Fibroblast of lung (primary cell): ENCODE measurements around the gene OR4C3. TPM values are rescaled to one million over a fixed set of nuclear protein-coding genes. Genes with fewer than 3 reads are reported as not detected.
"Not testable (repeated sequence)": the region's sequence is repeated elsewhere in the genome, so short reads cannot be mapped to it uniquely, and the experiment has no call there.

Experiments used
- DNase-seq, 2 donors: peaks; one replicate each; pipeline versions ENCODE4 v3.0.0 to v3.0.0-alpha.2; 2010; ENCODE audit warnings: low read depth in 2 of 2
- H2AFZ ChIP-seq: 2 replicates; pipeline ENCODE4 v1.5.1; 2012; ENCODE audit warnings: low read length, control low read depth, inconsistent platforms
- H3K27ac ChIP-seq: 2 replicates; pipeline ENCODE4 v1.5.1; 2011; ENCODE audit warnings: low read length, control low read depth; ENCODE audit not compliant: insufficient read depth
- H3K27me3 ChIP-seq: 2 replicates; pipeline ENCODE4 v1.5.1; 2011; ENCODE audit warnings: mild to moderate bottlenecking, low read length; ENCODE audit not compliant: control insufficient read depth, insufficient read depth
- H3K36me3 ChIP-seq: 2 replicates; pipeline ENCODE4 v1.5.1; 2011; ENCODE audit warnings: low read length; ENCODE audit not compliant: control insufficient read depth, insufficient read depth
- H3K4me1 ChIP-seq: 2 replicates; pipeline ENCODE4 v1.5.1; 2011; ENCODE audit warnings: low read length; ENCODE audit not compliant: control insufficient read depth, insufficient read depth; ENCODE audit errors: extremely low read depth
- H3K4me2 ChIP-seq: 2 replicates; pipeline ENCODE4 v1.5.1; 2011; ENCODE audit warnings: low read length, control low read depth; ENCODE audit not compliant: insufficient read depth; ENCODE audit errors: extremely low read depth
- H3K4me3 ChIP-seq, 4 experiments: fragments of 200-600 bp in 1 of 4; sonication (generic) in 1 of 4; replicated peaks in 1 of 4; 2 replicates each; pipeline ENCODE4 v1.5.1; 2011 to 2016; ENCODE audit warnings: low read length in 4 of 4, low read depth in 3 of 4, mild to moderate bottlenecking in 3 of 4, control low read depth in 2 of 4, inconsistent platforms in 1 of 4, mixed read lengths in 1 of 4; ENCODE audit not compliant: insufficient read depth in 1 of 4; ENCODE audit errors: control extremely low read depth in 1 of 4
- H3K79me2 ChIP-seq: 2 replicates; pipeline ENCODE4 v1.5.1; 2012; ENCODE audit warnings: mild to moderate bottlenecking, low read length, inconsistent platforms; ENCODE audit not compliant: control insufficient read depth, insufficient read depth
- H3K9ac ChIP-seq: 2 replicates; pipeline ENCODE4 v1.5.1; 2011; ENCODE audit warnings: mild to moderate bottlenecking, low read length, control low read depth; ENCODE audit not compliant: insufficient read depth
- H3K9me3 ChIP-seq: 2 replicates; pipeline ENCODE4 v1.5.1; 2012; ENCODE audit warnings: low read depth, low read length; ENCODE audit not compliant: control insufficient read depth, insufficient read depth
- H4K20me1 ChIP-seq: 2 replicates; pipeline ENCODE4 v1.5.1; 2011; ENCODE audit warnings: low read length; ENCODE audit not compliant: control insufficient read depth, insufficient read depth; ENCODE audit errors: extremely low read depth
- EZH2 ChIP-seq: IDR thresholded peaks from 2 replicates; pipeline ENCODE4 v1.5.1; 2012; ENCODE audit warnings: low read length, control low read depth, mild to moderate bottlenecking; ENCODE audit errors: missing control alignments
- polyA plus RNA-seq, 2 donors: library from polyadenylated mRNA; depleted of rRNA in 1 of 2; stranded (reverse) in 1 of 2; unstranded in 1 of 2; fragments of >200 nt; gene quantifications; 2 replicates each; pipeline ENCODE4 v1.2.1, GENCODE V29; 2011 to 2012; ENCODE audit warnings: missing spikeins in 1 of 2
- total RNA-seq: library from RNA; depleted of rRNA; stranded (reverse); fragments of >200 nt; gene quantifications from 2 replicates; pipeline ENCODE4 v1.2.1, GENCODE V29; 2014
- TF ChIP-seq, protein P1 (sequence below), 2 donors: IDR thresholded peaks in 1 of 2; conservative IDR thresholded peaks in 1 of 2; 1 replicate in 1 of 2; 2 replicates in 1 of 2; pipeline ENCODE4 v1.5.1; 2011 to 2012; ENCODE audit warnings: low read length in 2 of 2, control low read depth in 1 of 2, inconsistent platforms in 1 of 2, low read depth in 1 of 2, mild to moderate bottlenecking in 1 of 2

The OR4C3 gene
- total and polyA plus RNA-seq, 2 donors (not counting 1 experiment from before 2014, with no cell fraction given) = not detected

DNA sequence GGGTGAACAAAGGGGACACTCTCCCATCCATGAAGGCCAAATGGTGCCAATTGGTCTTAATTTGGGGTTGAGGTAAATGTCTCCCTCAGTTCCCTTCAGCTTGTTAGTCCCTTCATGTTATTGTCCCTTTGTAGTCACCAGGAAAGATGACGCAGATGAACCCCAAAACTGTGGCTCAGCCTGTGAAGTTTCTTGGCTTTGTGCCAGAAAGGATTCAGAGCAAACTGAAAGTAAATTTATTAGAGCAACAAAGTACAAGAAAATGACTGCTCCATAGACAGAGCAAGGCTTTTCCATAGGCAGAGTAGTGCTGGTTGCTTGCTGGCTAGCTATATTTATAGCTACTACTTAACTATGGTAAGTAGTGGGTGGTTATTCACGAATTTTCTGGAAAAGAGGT lies 16.7 kb downstream of the OR4C3 start:
- no peak for DNase-seq
- Histone ChIP-seq H3K79me2 (no peaks in the 10 kb centered on the region), H2AFZ (no peak overlapping the region), H3K9ac (no peak overlapping the region), H4K20me1 (no peaks in the 10 kb centered on the region), H3K4me1 (no peaks in the 10 kb centered on the region), H3K4me2 (no peak overlapping the region), H3K4me3 (no peak overlapping the region), H3K27me3 (no peaks in the 10 kb centered on the region), H3K36me3 (no peaks in the 10 kb centered on the region), H3K27ac (no peak overlapping the region), H3K9me3 (no peaks in the 10 kb centered on the region)
- TF ChIP-seq, protein P1, sequence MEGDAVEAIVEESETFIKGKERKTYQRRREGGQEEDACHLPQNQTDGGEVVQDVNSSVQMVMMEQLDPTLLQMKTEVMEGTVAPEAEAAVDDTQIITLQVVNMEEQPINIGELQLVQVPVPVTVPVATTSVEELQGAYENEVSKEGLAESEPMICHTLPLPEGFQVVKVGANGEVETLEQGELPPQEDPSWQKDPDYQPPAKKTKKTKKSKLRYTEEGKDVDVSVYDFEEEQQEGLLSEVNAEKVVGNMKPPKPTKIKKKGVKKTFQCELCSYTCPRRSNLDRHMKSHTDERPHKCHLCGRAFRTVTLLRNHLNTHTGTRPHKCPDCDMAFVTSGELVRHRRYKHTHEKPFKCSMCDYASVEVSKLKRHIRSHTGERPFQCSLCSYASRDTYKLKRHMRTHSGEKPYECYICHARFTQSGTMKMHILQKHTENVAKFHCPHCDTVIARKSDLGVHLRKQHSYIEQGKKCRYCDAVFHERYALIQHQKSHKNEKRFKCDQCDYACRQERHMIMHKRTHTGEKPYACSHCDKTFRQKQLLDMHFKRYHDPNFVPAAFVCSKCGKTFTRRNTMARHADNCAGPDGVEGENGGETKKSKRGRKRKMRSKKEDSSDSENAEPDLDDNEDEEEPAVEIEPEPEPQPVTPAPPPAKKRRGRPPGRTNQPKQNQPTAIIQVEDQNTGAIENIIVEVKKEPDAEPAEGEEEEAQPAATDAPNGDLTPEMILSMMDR (conservative IDR thresholded peaks at IDR 0.05 in 1 of 2, IDR thresholded peaks at IDR 0.05 in 1 of 2; ENCODE audit: low read depth in 1 of 2, low read length in 2 of 2) = no peak
- no peak for TF ChIP-seq EZH2

DNA sequence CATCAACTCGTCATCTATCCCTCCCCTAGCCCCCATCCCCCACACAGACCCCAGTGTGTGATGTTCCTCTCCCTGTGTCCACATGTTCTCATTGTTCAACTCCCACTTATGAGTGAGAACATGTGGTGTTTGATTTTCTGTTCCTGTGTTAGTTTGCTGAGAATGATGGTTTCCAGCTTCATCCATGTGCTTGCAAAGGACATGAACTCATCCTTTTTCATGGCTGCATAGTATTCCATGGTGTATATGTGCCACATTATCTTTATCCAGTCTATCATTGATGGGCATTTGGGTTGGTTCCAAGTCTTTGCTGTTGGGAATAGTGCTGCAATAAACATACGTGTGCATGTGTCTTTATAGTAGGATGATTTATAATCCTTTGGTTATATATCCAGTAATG lies 17.8 kb downstream of the OR4C3 start:
- H3K36me3 ChIP-seq, H3K4me3 ChIP-seq, H3K9ac ChIP-seq, H4K20me1 ChIP-seq, H3K9me3 ChIP-seq, DNase-seq, H3K4me2 ChIP-seq, H3K79me2 ChIP-seq, H3K27me3 ChIP-seq, H3K27ac ChIP-seq, H3K4me1 ChIP-seq, H2AFZ ChIP-seq: not testable (repeated sequence)

DNA sequence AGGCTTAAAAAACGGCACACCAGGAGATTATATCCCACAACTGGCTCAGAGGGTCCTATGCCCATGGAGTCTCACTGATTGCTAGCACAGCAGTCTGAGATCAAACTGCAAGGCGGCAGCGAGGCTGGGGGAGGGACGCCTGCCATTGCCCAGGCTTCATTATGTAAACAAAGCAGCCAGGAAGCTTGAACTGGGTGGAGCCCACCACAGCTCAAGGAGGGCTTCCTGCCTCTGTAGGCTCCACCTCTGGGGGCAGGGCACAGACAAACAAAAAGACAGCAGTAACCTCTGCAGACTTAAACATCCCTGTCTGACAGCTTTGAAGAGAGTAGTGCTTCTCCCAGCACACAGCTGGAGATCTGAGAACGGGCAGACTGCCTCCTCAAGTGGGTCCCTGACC lies 21.6 kb downstream of the OR4C3 start:
- H3K4me3 ChIP-seq, H3K9ac ChIP-seq, H3K27me3 ChIP-seq, H3K4me1 ChIP-seq, H3K27ac ChIP-seq, DNase-seq, H3K4me2 ChIP-seq, H4K20me1 ChIP-seq, H3K9me3 ChIP-seq, H2AFZ ChIP-seq, H3K36me3 ChIP-seq, H3K79me2 ChIP-seq: not testable (repeated sequence)

DNA sequence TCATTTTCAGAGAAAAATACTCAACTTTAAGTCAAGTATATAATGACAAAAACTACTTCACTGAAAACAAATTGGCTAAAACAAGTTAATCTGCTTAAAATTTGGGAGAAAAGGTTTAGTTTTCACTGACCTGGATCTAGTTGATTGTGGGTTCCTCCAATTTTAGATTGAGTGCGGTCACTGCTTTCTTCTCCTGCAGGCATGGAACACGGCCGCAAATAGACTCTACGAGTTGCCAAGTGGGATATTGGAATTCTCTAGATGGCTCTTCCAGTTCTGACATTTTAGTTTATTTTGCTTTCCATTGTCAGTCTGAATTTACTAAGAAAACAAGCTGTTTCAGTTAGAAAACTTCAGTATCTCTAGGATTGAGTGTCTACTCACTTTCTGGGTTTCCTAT lies 29.3 kb downstream of the OR4C3 start:
- Histone ChIP-seq H3K36me3 (no peaks in the 10 kb centered on the region), H3K9ac (no peak overlapping the region), H3K9me3 (no peaks in the 10 kb centered on the region), H3K4me1 (no peaks in the 10 kb centered on the region), H3K4me3 (no peak overlapping the region), H3K4me2 (no peak overlapping the region), H3K27ac (no peak overlapping the region), H2AFZ (no peak overlapping the region), H3K27me3 (no peaks in the 10 kb centered on the region), H4K20me1 (no peaks in the 10 kb centered on the region), H3K79me2 (no peaks in the 10 kb centered on the region)
- no peak for DNase-seq
- TF ChIP-seq, protein P1 (conservative IDR thresholded peaks at IDR 0.05 in 1 of 2, IDR thresholded peaks at IDR 0.05 in 1 of 2; ENCODE audit: low read depth in 1 of 2, low read length in 2 of 2) = no peak
- TF ChIP-seq EZH2 = no peak
